Psoas muscle (tissue), 8 donors: ENCODE data around the gene SRPK3. TPM values are rescaled to one million over a fixed set of nuclear protein-coding genes. Genes with fewer than 3 reads are reported as not detected.

Experiments
- ATAC-seq, 4 donors: fragments of 200-7000 bp; cut with Tn5 transposase; one replicate each; pipeline ENCODE4 v1.9.1; 2020; ENCODE audit warnings: moderate library complexity in 3 of 4, mild to moderate bottlenecking in 2 of 4
- DNase-seq, 2 donors: peaks; one replicate each; pipeline ENCODE4 v3.0.0-alpha.2; 2020
- H3K27ac ChIP-seq: fragments of 200-600 bp; one replicate; pipeline ENCODE4 v1.8.0; 2022
- H3K27me3 ChIP-seq, 3 donors: fragments of 200-600 bp in 1 of 3; one replicate each; pipeline versions ENCODE4 v1.6.1 to v1.8.0; 2013 to 2022; ENCODE audit warnings: low read length in 2 of 3, mild to moderate bottlenecking in 2 of 3, moderate library complexity in 1 of 3; ENCODE audit not compliant: insufficient read depth in 3 of 3
- H3K36me3 ChIP-seq, 2 donors: fragments of 200-600 bp in 1 of 2; one replicate each; pipeline versions ENCODE4 v1.6.1 to v1.8.0; 2013 to 2022; ENCODE audit warnings: low read depth in 1 of 2, mild to moderate bottlenecking in 1 of 2, moderate library complexity in 1 of 2; ENCODE audit not compliant: insufficient read depth in 1 of 2
- H3K4me1 ChIP-seq: fragments of 200-600 bp; one replicate; pipeline ENCODE4 v1.8.0; 2022
- H3K4me3 ChIP-seq: fragments of 200-600 bp; one replicate; pipeline ENCODE4 v1.8.0; 2022; ENCODE audit warnings: mild to moderate bottlenecking
- H3K9me3 ChIP-seq: fragments of 200-600 bp; one replicate; pipeline ENCODE4 v1.8.0; 2022
- WGBS, 3 donors: extraction: QIAGEN DNeasy Blood & Tissue Kit; methylation state at CpG; one replicate each; pipeline versions ENCODE4 v1.1.6 to v1.1.7; 2013; 5-methylcytosine and 5-hydroxymethylcytosine counted together
- intact Hi-C, 2 donors: fragments of 100-400 bp; cut with DNase I; formaldehyde crosslinking; loops; one replicate each; pipeline versions ENCODE4 v1.11.0 to v1.14.2; 2022
- polyA plus RNA-seq, 3 donors: library from polyadenylated mRNA; stranded (reverse); fragments of 200-250 nt; gene quantifications; one replicate each; pipeline ENCODE4 v1.2.3, GENCODE V29; 2013
- total RNA-seq, 4 donors: library from RNA; stranded (reverse); fragmentation: NEBNext Ultra II Directional in 2 of 4; extraction: Animal tissue kit (Norgen Biotek cat#: 25700) in 2 of 4; gene quantifications; one replicate each; pipeline versions ENCODE4 v1.2.1 to v1.2.4, GENCODE V29; 2021 to 2023
- TF ChIP-seq, protein P1 (sequence below): fragments of 200-600 bp; IDR thresholded peaks from one replicate; pipeline ENCODE4 v1.8.0; 2022; ENCODE audit warnings: antibody characterized with exemption
- donor health status: healthy with polysubstance abuse.
- donor health status: DM: no; HTN: no; CAD: no; lungs with moderate emphysema.
- donor health status: Bipolar disorder and iron deficiency.
- donor health status: healthy.
- donor health status: DM: yes; HTN: yes; CAD: no.
- donor health status: DM: no; HTN: no; CAD: no.
- donor health status: DM: no; HTN: no; CAD: no.
- donor health status: DM: yes; HTN: yes; CAD: no.

SRPK3 gene
- total and polyA plus RNA-seq, 7 donors = 14.5 to 140 (median 43.7) TPM

DNA sequence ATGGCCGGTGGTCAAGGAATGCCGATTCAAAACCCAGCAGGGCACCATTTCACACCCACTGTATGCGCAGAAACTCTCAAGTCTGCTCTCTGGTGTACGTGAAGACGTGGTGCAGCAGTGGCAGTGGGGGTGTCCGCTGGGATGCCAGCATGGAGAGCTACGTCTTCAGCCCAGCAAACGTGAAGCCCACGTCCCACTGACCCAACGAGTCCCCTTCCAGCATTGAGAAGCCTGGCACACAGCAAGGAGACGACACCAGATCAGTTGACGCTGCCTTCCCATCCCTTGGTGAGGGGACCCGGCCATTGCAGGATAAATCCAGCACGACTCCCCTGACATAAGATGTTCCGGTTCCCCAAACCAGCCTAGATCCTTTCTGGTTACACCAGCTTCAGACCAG is 19.0 kb upstream of the SRPK3 start:
- Histone ChIP-seq H3K27ac (no peak overlapping the region), H3K27me3 (no peaks in the 10 kb centered on the region), H3K4me3 (no peak overlapping the region), H3K36me3 (no peaks in the 10 kb centered on the region), H3K9me3 (peaks cover under 1% of the 10 kb centered on the region), H3K4me1 (no peaks in the 10 kb centered on the region)
- TF ChIP-seq, protein P1, sequence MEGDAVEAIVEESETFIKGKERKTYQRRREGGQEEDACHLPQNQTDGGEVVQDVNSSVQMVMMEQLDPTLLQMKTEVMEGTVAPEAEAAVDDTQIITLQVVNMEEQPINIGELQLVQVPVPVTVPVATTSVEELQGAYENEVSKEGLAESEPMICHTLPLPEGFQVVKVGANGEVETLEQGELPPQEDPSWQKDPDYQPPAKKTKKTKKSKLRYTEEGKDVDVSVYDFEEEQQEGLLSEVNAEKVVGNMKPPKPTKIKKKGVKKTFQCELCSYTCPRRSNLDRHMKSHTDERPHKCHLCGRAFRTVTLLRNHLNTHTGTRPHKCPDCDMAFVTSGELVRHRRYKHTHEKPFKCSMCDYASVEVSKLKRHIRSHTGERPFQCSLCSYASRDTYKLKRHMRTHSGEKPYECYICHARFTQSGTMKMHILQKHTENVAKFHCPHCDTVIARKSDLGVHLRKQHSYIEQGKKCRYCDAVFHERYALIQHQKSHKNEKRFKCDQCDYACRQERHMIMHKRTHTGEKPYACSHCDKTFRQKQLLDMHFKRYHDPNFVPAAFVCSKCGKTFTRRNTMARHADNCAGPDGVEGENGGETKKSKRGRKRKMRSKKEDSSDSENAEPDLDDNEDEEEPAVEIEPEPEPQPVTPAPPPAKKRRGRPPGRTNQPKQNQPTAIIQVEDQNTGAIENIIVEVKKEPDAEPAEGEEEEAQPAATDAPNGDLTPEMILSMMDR = no peak
- intact Hi-C loops = loop anchor here in 1 of 2 donors (5.0 kb wide), 1 partner anchor 190 kb away; no protein-coding TSS in a partner anchor
- no peak for ATAC-seq
- 69 to 81% (median 79%) methylated on average over 11 to 15 of the region's 15 CpGs for WGBS, 3 donors
- no peak for DNase-seq

DNA sequence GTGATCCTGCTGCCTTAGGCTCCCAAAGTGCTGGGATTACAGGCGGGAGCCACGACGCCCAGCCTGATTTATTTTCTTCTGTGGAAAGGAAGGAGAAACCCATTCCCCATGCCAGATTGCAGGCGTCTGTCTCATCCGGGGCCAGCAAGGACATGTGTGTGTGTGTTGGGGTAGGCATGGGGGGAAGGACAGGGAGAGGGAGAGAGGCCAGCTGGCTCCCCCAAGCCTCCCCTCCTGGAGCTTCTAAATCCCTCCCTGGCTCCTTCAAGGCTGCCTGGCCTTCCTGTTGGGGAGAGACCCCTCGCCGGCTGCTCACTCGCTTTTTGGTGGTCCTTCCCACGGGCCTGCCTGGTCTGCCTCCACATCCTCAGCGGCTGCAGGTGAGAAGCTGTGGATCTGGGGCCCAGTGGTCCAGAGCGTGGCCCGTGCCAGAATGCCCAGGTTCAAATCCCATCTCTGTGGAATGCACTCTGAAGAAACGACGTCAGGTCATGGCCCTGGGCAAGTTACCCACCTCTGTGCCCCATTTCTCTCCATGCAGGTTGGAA is 18.1 kb upstream of the SRPK3 start:
- DNase-seq (no peak), ATAC-seq (no peak)
- TF ChIP-seq, protein P1 = no peak
- Histone ChIP-seq H3K27me3 (no peaks in the 10 kb centered on the region), H3K4me3 (no peak overlapping the region), H3K4me1 (no peaks in the 10 kb centered on the region), H3K36me3 (no peaks in the 10 kb centered on the region), H3K27ac (no peak overlapping the region), H3K9me3 (no peaks in the 10 kb centered on the region)
- WGBS, 3 donors = 87 to 90% (median 89%) methylated on average over 10 to 14 of the region's 14 CpGs
- intact Hi-C loops = loop anchor here in 1 of 2 donors (5.0 kb wide), 1 partner anchor 190 kb away; no protein-coding TSS in a partner anchor

DNA sequence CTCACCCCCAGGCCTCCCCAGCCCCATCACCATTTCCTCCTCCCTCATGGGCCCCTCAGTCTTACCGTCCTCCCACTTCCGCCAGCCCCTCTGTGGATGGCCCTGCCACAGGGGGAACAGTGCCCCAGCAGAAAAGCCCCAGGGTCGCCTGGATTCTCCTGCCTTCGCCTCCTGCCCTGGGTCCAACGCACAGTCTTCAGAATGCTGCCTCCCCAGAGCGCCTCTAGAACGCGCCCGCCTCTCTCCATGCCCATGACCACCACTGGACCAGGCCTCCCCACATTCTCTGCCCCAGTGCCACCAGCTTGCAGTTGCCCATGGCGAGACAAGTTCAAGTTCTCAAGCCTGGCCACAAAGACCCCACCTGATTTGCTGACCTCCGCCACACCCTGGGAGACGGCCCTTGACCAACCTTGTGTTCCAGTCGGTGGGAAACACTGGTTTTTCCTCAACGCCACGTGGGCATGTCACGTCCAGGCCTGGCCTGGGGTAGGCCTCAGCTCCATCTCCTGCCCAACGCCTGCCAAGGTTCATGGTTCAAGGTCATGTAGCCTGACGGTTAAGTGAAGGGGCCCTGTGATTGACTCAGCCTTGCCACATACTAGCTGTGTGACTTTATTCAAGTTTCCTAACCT is 17.4 kb upstream of the SRPK3 start:
- ATAC-seq (peak in 1 of 4 donors; percentile 4), DNase-seq (peak in 1 of 2 donors; percentile 50)
- 84 to 87% (median 86%) methylated on average over 11 to 18 of the region's 18 CpGs for WGBS, 3 donors

DNA sequence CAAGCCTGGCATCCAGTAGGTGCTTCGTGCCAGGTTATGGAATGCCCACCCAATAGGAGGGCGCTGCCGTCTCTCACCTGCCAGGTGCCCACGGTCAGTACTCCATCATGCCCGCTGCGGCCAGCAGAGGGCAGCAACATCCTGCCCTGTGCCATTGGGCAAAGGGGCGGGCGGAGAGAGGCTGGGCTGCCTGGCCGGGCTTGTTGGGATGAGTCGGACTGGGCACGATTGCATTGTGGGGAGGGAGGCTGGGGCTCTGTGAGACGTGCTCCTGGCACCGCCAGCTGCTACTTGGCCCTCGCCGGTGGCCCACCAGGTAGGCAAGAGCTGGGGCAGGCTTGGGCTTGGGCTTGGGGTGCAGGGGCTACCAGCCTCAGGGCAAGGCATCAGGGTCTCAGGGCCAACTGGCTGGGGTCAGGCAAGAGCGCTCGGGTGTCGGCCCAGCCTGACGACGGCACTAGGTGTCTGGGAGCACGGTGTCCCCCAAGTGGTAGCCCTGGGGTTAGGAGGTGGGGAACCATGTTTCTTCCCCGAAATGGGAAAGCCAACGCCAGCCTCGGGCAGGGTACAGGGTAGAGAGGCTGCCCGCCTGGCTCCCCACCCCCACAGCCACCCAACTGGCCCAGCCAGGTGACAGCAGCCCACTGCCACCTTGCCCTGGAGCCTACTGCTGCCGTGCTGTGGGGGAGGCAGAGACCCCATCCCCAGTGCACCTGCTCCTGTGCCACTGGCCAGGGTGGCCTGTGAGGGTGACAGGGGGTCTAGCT is 16.7 kb upstream of the SRPK3 start, which contains the start of gene PLXNB3:
TSS of gene PLXNB3 (plus strand) at position 261 of the 767 bp plus-strand sequence. CDS start 1,287 bp downstream, outside the sequence.
- peak; percentile 86 to 93 (median 90) for ATAC-seq
- intact Hi-C loops = loop anchor here (1.0 to 5.0 kb wide), 2 partner anchors 188 to 189 kb away; no protein-coding TSS in a partner anchor
- no peaks in the 10 kb centered on the region for H3K9me3 ChIP-seq
- no peaks in the 10 kb centered on the region for H3K4me1 ChIP-seq
- H3K27me3 ChIP-seq = no peaks in the 10 kb centered on the region
- H3K27ac ChIP-seq = no peak within 1 kb of the TSS
- no peaks in the 10 kb centered on the region for H3K36me3 ChIP-seq
- TF ChIP-seq, protein P1 = peak; percentile 85
- peak; percentile 81 to 88 for DNase-seq
- WGBS, 3 donors = 4 to 36% (median 21%) methylated on average over 14 to 26 of the region's 26 CpGs
- no peak within 1 kb of the TSS for H3K4me3 ChIP-seq

More for the DNA sequence above, 17.4 kb upstream of the SRPK3 start:
- Histone ChIP-seq H3K4me3 (no peak overlapping the region), H3K36me3 (no peaks in the 10 kb centered on the region), H3K27me3 (no peaks in the 10 kb centered on the region), H3K9me3 (no peaks in the 10 kb centered on the region), H3K27ac (no peak overlapping the region), H3K4me1 (no peaks in the 10 kb centered on the region)
- intact Hi-C loops = loop anchor here in 1 of 2 donors (5.0 kb wide), 1 partner anchor 189 kb away; no protein-coding TSS in a partner anchor
- TF ChIP-seq, protein P1 = no peak
